A549 (cell line): Measurements from ENCODE around the gene GNGT2. TPM values are rescaled to one million over a fixed set of nuclear protein-coding genes. Genes with fewer than 3 reads are reported as not detected.

Experiments used
- ATAC-seq, 2 experiments: fragments of 200-7000 bp in 1 of 2; fragments of >200 bp in 1 of 2; cut with Nextera tagmentation in 1 of 2; cut with Tn5 transposase in 1 of 2; 3 replicates each; pipeline versions ENCODE4 v1.8.0 to v1.9.1; 2018 to 2020; ENCODE audit warnings: mild to moderate bottlenecking in 1 of 2, moderate library complexity in 1 of 2
- CTCF ChIA-PET: fragments of 300-600 bp; sonication (Branson Sonifier 250); formaldehyde crosslinking; extraction: SDS; loops from one replicate; lab custom pipeline; 2021; ENCODE audit warnings: antibody characterized with exemption, inconsistent platforms; lab: Yijun Ruan, JAX
- POLR2A ChIA-PET: fragments of 350-600 bp; formaldehyde crosslinking; extraction: SDS; loops from one replicate; lab custom pipeline; 2021; ENCODE audit warnings: antibody characterized with exemption, inconsistent platforms; lab: Yijun Ruan, JAX
- DNase-seq, 2 experiments: peaks; one replicate each; pipeline versions ENCODE4 v3.0.0 to v3.0.0-alpha.2; 2011 to 2016; ENCODE audit warnings: low read depth in 1 of 2, low spot score in 1 of 2
- FAIRE-seq: peaks from 2 replicates; lab custom pipeline; 2011; peaks lifted over from hg19 to GRCh38; lab: Jason Lieb, UNC
- H3K27ac ChIP-seq, 2 experiments: fragments of >200 bp; sonication (Bioruptor Twin); formaldehyde crosslinking; 3 replicates each; pipeline ENCODE4 v1.5.1; 2016 to 2017
- H3K4me1 ChIP-seq: fragments of >200 bp; sonication (Bioruptor Twin); formaldehyde crosslinking; 3 replicates; pipeline ENCODE4 v1.6.1; 2016
- H3K4me2 ChIP-seq: fragments of >200 bp; sonication (Bioruptor Twin); formaldehyde crosslinking; 3 replicates; pipeline ENCODE4 v1.6.1; 2016
- H3K4me3 ChIP-seq: fragments of >200 bp; sonication (Bioruptor Twin); formaldehyde crosslinking; 3 replicates; pipeline ENCODE4 v1.5.1; 2016
- H3K9me3 ChIP-seq: fragments of >200 bp; sonication (Bioruptor Twin); formaldehyde crosslinking; 3 replicates; pipeline ENCODE4 v1.6.1; 2016
- ATOH8 ChIP-seq: fragments of 250-450 bp; sonication (Bioruptor Pico); IDR thresholded peaks from 2 replicates; pipeline ENCODE4 v1.5.0; 2020; ENCODE audit warnings: low read depth, mild to moderate bottlenecking, moderate library complexity
- CBX8 ChIP-seq: fragments of 200-600 bp; sonication (generic); IDR thresholded peaks from 2 replicates; pipeline ENCODE4 v1.6.1; 2016
- EHF ChIP-seq: fragments of 250-450 bp; sonication (Bioruptor Pico); IDR thresholded peaks from 2 replicates; pipeline ENCODE4 v1.5.0; 2020; ENCODE audit warnings: mild to moderate bottlenecking
- ESRRA ChIP-seq: fragments of 150-350 bp; IDR thresholded peaks from 2 replicates; pipeline ENCODE4 v1.6.1; 2014; ENCODE audit warnings: mild to moderate bottlenecking, low read length, borderline replicate concordance
- HES2 ChIP-seq: fragments of >200 bp; sonication (Bioruptor Twin); formaldehyde crosslinking; IDR thresholded peaks from 2 replicates; pipeline ENCODE4 v1.6.1; 2016
- HEYL ChIP-seq: fragments of 250-450 bp; sonication (Bioruptor Pico); IDR thresholded peaks from 2 replicates; pipeline ENCODE4 v1.8.0; 2021; ENCODE audit warnings: mild to moderate bottlenecking, moderate library complexity
- JUN ChIP-seq, 2 experiments: fragments of >200 bp; sonication (Bioruptor Twin); formaldehyde crosslinking; IDR thresholded peaks; 2 replicates in 1 of 2; 3 replicates in 1 of 2; pipeline ENCODE4 v1.6.1; 2016 to 2017
- MYC ChIP-seq: IDR thresholded peaks from 2 replicates; pipeline ENCODE4 v1.6.1; 2012; ENCODE audit warnings: mild to moderate bottlenecking, inconsistent platforms, low read length, improper control_type of control experiment, borderline replicate concordance
- NFE2L2 ChIP-seq: fragments of 150-350 bp; conservative IDR thresholded peaks from 2 replicates; pipeline ENCODE4 v1.6.1; 2014; ENCODE audit warnings: low read length
- NPAS2 ChIP-seq: fragments of 250-450 bp; sonication (Bioruptor Pico); IDR thresholded peaks from 2 replicates; pipeline ENCODE4 v1.8.0; 2022; ENCODE audit warnings: mild to moderate bottlenecking, moderate library complexity, borderline replicate concordance
- NR3C1 ChIP-seq: fragments of >200 bp; sonication (Bioruptor Twin); formaldehyde crosslinking; IDR thresholded peaks from 3 replicates; pipeline ENCODE4 v1.6.1; 2017
- PHF8 ChIP-seq: fragments of 200-600 bp; sonication (generic); IDR thresholded peaks from 2 replicates; pipeline ENCODE4 v1.6.1; 2016; ENCODE audit warnings: low read depth, mild to moderate bottlenecking, antibody characterized with exemption, moderate library complexity, borderline replicate concordance
- POLR2AphosphoS2 ChIP-seq: conservative IDR thresholded peaks from 2 replicates; pipeline ENCODE4 v1.6.1; 2012; ENCODE audit warnings: low read length, improper control_type of control experiment, inconsistent platforms
- RCOR1 ChIP-seq: fragments of 150-350 bp; IDR thresholded peaks from 2 replicates; pipeline ENCODE4 v1.6.1; 2014; ENCODE audit warnings: antibody characterized with exemption, low read length, low read depth
- RFX5 ChIP-seq: fragments of 450-650 bp; IDR thresholded peaks from 2 replicates; pipeline ENCODE4 v1.7.1; 2014; ENCODE audit warnings: antibody characterized with exemption, mild to moderate bottlenecking, moderate library complexity
- TFCP2L1 ChIP-seq: fragments of 250-450 bp; sonication (Bioruptor Pico); IDR thresholded peaks from 2 replicates; pipeline ENCODE4 v1.5.0; 2021; ENCODE audit warnings: mild to moderate bottlenecking
- TP53 ChIP-seq: fragments of 250-450 bp; sonication (Bioruptor Pico); IDR thresholded peaks from 2 replicates; pipeline ENCODE4 v1.5.0; 2021; ENCODE audit warnings: mild to moderate bottlenecking, moderate library complexity
- ZNF302 ChIP-seq: fragments of 250-450 bp; sonication (Bioruptor Pico); IDR thresholded peaks from 2 replicates; pipeline ENCODE4 v1.9.0; 2021; ENCODE audit warnings: inconsistent platforms, mild to moderate bottlenecking, moderate library complexity
- WGBS: methylation state at CpG from one replicate; pipeline ENCODE4 v1.1.6; 2017; ENCODE audit errors: missing lambda C conversion rate; 5-methylcytosine and 5-hydroxymethylcytosine counted together
- polyA plus RNA-seq, 4 experiments: library from polyadenylated mRNA; depleted of rRNA in 3 of 4; stranded (reverse); fragments of >200 nt; fragmentation: RNase III in 1 of 4; extraction: RNeasy Plus Mini Kit Qiagen cat#74134 plus additional on column Dnase treatment in 1 of 4; gene quantifications; 2 replicates in 3 of 4; 3 replicates in 1 of 4; pipeline ENCODE4 v1.2.3, GENCODE V29; 2011 to 2017
- TF ChIP-seq, protein P1 (sequence below): IDR thresholded peaks from 2 replicates; pipeline ENCODE4 v1.6.1; 2012
- TF ChIP-seq, protein P2 (sequence below): fragments of >200 bp; sonication (Bioruptor Twin); formaldehyde crosslinking; IDR thresholded peaks from 3 replicates; pipeline ENCODE4 v1.5.1; 2016
- TF ChIP-seq, protein P3 (sequence below): fragments of 150-350 bp; IDR thresholded peaks from 2 replicates; pipeline ENCODE4 v1.6.1; 2014; ENCODE audit warnings: low read depth, mild to moderate bottlenecking, low read length
- TF ChIP-seq, protein P4 (sequence below): fragments of 450-650 bp; IDR thresholded peaks from 2 replicates; pipeline ENCODE4 v1.6.1; 2014; ENCODE audit warnings: antibody characterized with exemption

Gene GNGT2
- polyA plus RNA-seq, 2 of the 4 experiments (the other 2 are of a cell fraction), result 0.31 TPM; not detected in 1

DNA sequence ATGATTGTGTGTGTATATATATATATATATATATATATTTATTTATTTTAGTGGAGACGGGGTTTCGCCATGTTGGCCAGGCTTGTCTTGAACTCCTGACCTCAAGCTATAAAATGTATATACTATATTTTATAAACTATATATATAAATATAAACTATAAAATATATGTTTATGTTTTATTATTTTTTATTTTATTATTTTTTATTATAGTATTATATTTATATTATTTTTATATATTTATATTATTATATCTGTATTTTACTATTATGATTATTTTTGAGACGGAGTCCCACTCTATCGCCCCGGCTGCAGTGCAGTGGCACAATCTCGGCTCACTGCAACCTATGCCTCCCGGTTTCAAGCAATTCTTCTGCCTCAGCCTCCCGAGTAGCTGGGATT, 30.7 kb upstream of the GNGT2 start (continued):
- no peak for TF ChIP-seq ATOH8 (CRISPR knock-in tag)
- TF ChIP-seq, protein P1, sequence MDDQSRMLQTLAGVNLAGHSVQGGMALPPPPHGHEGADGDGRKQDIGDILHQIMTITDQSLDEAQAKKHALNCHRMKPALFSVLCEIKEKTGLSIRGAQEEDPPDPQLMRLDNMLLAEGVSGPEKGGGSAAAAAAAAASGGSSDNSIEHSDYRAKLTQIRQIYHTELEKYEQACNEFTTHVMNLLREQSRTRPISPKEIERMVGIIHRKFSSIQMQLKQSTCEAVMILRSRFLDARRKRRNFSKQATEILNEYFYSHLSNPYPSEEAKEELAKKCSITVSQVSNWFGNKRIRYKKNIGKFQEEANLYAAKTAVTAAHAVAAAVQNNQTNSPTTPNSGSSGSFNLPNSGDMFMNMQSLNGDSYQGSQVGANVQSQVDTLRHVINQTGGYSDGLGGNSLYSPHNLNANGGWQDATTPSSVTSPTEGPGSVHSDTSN, result no peak

- Histone ChIP-seq H3K27ac (no peak overlapping the region), H3K4me2 (no peak overlapping the region), H3K9me3 (no peaks in the 10 kb centered on the region), H3K4me3 (no peak overlapping the region), H3K4me1 (no peaks in the 10 kb centered on the region)
- TF ChIP-seq JUN (IDR thresholded peaks at IDR 0.05) (no peak), PHF8 (no peak), CBX8 (no peak), TFCP2L1 (CRISPR knock-in tag) (no peak), POLR2AphosphoS2 (no peak), RFX5 (no peak)
- ATAC-seq (no peak), FAIRE-seq (no peak), DNase-seq (no peak)
- ChIA-PET CTCF (interaction anchor here (0.5 to 4.8 kb wide), 4 partner anchors 9 to 569 kb away, joined by 3 to 48 read pairs (median 6); no protein-coding TSS in a partner anchor), POLR2A (interaction anchor here (1.4 kb wide), 1 partner anchor 348 kb away, joined by 3 read pairs; the partner anchor contains the start of gene ATP5MC1)
- 5% methylated on average over 1 of the region's 1 CpG for WGBS
Observed at GRCh38 chr17:49240619-49241018, 30.2 kb upstream of the GNGT2 start.

DNA sequence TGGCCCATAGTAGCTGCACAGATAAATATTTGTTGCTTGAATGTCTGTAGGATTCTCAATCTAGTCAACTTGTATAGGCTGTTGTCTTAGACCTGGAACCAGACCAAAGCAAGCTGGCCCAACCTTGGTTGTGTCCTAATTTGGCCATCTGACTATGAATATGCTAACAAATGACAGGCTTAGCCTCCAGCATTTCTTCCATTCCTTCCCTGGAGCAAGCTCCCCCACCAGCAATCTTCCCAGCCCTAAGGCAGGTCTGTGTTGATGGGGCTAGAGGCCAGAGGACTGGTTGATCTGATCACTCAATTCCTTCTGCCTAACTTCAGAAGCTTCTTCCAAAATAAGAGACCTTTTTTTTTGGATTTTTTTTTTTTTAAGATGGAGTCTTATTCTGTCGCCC, 29.6 kb upstream of the GNGT2 start:
- ATAC-seq, result no peak

More for the DNA sequence above, 29.6 kb upstream of the GNGT2 start:
- no peaks in the 10 kb centered on the region for H3K4me1 ChIP-seq
- DNase-seq (no peak), FAIRE-seq (no peak)
- no peak overlapping the region for H3K4me3 ChIP-seq
- WGBS, result 92% methylated on average over 1 of the region's 1 CpG
- POLR2A ChIA-PET, result interaction anchor here (1.4 to 1.5 kb wide), 2 partner anchors 333 to 348 kb away, joined by 3 to 4 read pairs; partner anchors contain the start of gene ATP5MC1
- TF ChIP-seq JUN (IDR thresholded peaks at IDR 0.05) (no peak), MYC (no peak), EHF (no peak), NPAS2 (CRISPR knock-in tag) (no peak), ATOH8 (CRISPR knock-in tag) (no peak), HES2 (no peak), ZNF302 (CRISPR knock-in tag) (no peak), NR3C1 (no peak), HEYL (no peak), RCOR1 (no peak), CBX8 (no peak), ESRRA (no peak), TP53 (CRISPR knock-in tag) (no peak), NFE2L2 (no peak)
- TF ChIP-seq, protein P2, sequence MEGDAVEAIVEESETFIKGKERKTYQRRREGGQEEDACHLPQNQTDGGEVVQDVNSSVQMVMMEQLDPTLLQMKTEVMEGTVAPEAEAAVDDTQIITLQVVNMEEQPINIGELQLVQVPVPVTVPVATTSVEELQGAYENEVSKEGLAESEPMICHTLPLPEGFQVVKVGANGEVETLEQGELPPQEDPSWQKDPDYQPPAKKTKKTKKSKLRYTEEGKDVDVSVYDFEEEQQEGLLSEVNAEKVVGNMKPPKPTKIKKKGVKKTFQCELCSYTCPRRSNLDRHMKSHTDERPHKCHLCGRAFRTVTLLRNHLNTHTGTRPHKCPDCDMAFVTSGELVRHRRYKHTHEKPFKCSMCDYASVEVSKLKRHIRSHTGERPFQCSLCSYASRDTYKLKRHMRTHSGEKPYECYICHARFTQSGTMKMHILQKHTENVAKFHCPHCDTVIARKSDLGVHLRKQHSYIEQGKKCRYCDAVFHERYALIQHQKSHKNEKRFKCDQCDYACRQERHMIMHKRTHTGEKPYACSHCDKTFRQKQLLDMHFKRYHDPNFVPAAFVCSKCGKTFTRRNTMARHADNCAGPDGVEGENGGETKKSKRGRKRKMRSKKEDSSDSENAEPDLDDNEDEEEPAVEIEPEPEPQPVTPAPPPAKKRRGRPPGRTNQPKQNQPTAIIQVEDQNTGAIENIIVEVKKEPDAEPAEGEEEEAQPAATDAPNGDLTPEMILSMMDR, result no peak
- TF ChIP-seq, protein P3, sequence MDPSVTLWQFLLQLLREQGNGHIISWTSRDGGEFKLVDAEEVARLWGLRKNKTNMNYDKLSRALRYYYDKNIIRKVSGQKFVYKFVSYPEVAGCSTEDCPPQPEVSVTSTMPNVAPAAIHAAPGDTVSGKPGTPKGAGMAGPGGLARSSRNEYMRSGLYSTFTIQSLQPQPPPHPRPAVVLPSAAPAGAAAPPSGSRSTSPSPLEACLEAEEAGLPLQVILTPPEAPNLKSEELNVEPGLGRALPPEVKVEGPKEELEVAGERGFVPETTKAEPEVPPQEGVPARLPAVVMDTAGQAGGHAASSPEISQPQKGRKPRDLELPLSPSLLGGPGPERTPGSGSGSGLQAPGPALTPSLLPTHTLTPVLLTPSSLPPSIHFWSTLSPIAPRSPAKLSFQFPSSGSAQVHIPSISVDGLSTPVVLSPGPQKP, result no peak
- TF ChIP-seq, protein P4, sequence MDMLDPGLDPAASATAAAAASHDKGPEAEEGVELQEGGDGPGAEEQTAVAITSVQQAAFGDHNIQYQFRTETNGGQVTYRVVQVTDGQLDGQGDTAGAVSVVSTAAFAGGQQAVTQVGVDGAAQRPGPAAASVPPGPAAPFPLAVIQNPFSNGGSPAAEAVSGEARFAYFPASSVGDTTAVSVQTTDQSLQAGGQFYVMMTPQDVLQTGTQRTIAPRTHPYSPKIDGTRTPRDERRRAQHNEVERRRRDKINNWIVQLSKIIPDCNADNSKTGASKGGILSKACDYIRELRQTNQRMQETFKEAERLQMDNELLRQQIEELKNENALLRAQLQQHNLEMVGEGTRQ, result no peak
- no peak overlapping the region for H3K4me2 ChIP-seq
- no peaks in the 10 kb centered on the region for H3K9me3 ChIP-seq
- CTCF ChIA-PET, result interaction anchor here (0.5 to 4.8 kb wide), 8 partner anchors 10 to 568 kb away, joined by 3 to 48 read pairs (median 5); no protein-coding TSS in a partner anchor
- H3K27ac ChIP-seq, result no peak overlapping the region
